Heart left ventricle (tissue), 16 donors: ENCODE data around the gene LEMD1. TPM values are rescaled to one million over a fixed set of nuclear protein-coding genes. Genes with fewer than 3 reads are reported as not detected.
A peak's percentile ranks its signal among the peaks of the same experiment; 100 is the strongest.
"Not testable (repeated sequence)": the region's sequence is repeated elsewhere in the genome, so short reads cannot be mapped to it uniquely, and the experiment has no call there.

Experiments used
- ATAC-seq, 4 donors: fragments of 200-7000 bp; cut with Tn5 transposase; one replicate each; pipeline ENCODE4 v1.9.1; 2020 to 2022; ENCODE audit warnings: moderate library complexity in 4 of 4, mild to moderate bottlenecking in 3 of 4, moderate number of reproducible peaks in 1 of 4
- DNase-seq, 5 donors: peaks; one replicate each; pipeline ENCODE4 v3.0.0-alpha.2; 2020
- H3K27ac ChIP-seq, 12 donors: fragments of 200-600 bp; sonication (generic) in 4 of 12; one replicate each; pipeline versions ENCODE4 v1.5.0 to v1.8.0; 2016 to 2022; ENCODE audit warnings: mild to moderate bottlenecking in 2 of 12
- H3K27me3 ChIP-seq, 9 donors: fragments of 200-600 bp; sonication (generic) in 2 of 9; one replicate each; pipeline versions ENCODE4 v1.5.1 to v1.8.0; 2016 to 2022; ENCODE audit warnings: mild to moderate bottlenecking in 3 of 9
- H3K36me3 ChIP-seq, 9 donors: fragments of 200-600 bp; sonication (generic) in 2 of 9; one replicate each; pipeline versions ENCODE4 v1.5.0 to v1.8.0; 2018 to 2022; ENCODE audit warnings: mild to moderate bottlenecking in 2 of 9
- H3K4me1 ChIP-seq, 12 donors: fragments of 200-600 bp; sonication (generic) in 4 of 12; one replicate each; pipeline versions ENCODE4 v1.5.0 to v1.8.0; 2016 to 2022; ENCODE audit warnings: mild to moderate bottlenecking in 3 of 12
- H3K4me3 ChIP-seq, 12 donors: fragments of 200-600 bp; sonication (generic) in 4 of 12; one replicate each; pipeline versions ENCODE4 v1.5.0 to v1.8.0; 2017 to 2022; ENCODE audit warnings: mild to moderate bottlenecking in 9 of 12, moderate library complexity in 4 of 12
- H3K9me3 ChIP-seq, 12 donors: fragments of 200-600 bp; sonication (generic) in 4 of 12; one replicate each; pipeline versions ENCODE4 v1.5.0 to v1.8.0; 2016 to 2022; ENCODE audit warnings: mild to moderate bottlenecking in 1 of 12
- POLR2A ChIP-seq, 2 donors: fragments of 450-650 bp; IDR thresholded peaks; one replicate each; pipeline ENCODE4 v1.6.1; 2017; ENCODE audit warnings: antibody characterized with exemption in 2 of 2, mild to moderate bottlenecking in 2 of 2, moderate library complexity in 2 of 2
- WGBS, 4 donors: extraction: QIAGEN DNeasy Blood & Tissue Kit in 2 of 4; methylation state at CpG; one replicate each; pipeline versions ENCODE4 v1.1.5 to v1.1.7; 2013 to 2018; 5-methylcytosine and 5-hydroxymethylcytosine counted together
- intact Hi-C, 10 donors: fragments of 100-400 bp; cut with DNase I; formaldehyde crosslinking; loops; one replicate each; pipeline versions ENCODE4 v1.11.1 to v1.14.2; 2022
- polyA plus RNA-seq, 2 donors: library from polyadenylated mRNA; stranded (reverse); fragments of 200-250 nt; gene quantifications; one replicate each; pipeline ENCODE4 v1.2.3, GENCODE V29; 2013
- total RNA-seq, 9 donors: library from RNA; depleted of rRNA in 2 of 9; stranded (reverse); fragments of >200 nt in 2 of 9; fragmentation: NEBNext Ultra II Directional in 3 of 9; extraction: Animal tissue kit (Norgen Biotek cat#: 25700) in 3 of 9; gene quantifications; one replicate each; pipeline versions ENCODE4 v1.1.0 to v1.2.4, GENCODE V29; 2016 to 2023
- TF ChIP-seq, protein P1 (sequence below), 12 donors: fragments of 200-600 bp; sonication (generic) in 4 of 12; IDR thresholded peaks; one replicate each; pipeline versions ENCODE4 v1.5.0 to v1.8.0; 2018 to 2022; ENCODE audit warnings: antibody characterized with exemption in 12 of 12, mild to moderate bottlenecking in 5 of 12
- donor health status: ischemic (EF 13 %, LVEDD 7.1; RV severe dilation, severe dysfunction).
- donor health status: healthy with polysubstance abuse.
- donor health status: DM: no; HTN: yes; CAD: no.
- donor health status: DM: no; HTN: no; CAD: no.
- donor health status: ischemic (EF 25% LVEDD 6.9; RV normal size, moderate dysfunction).
- donor health status: ischemic (EF 25% LVEDD 5.7; RV mildly dilated, moderate dysfunction).
- donor health status: healthy.
- donor health status: DM: yes; HTN: yes; CAD: no.
- donor health status: ischemic (EF 35%, LVEDD 5.7; RV mildly dilated, moderate dysfunction).
- donor health status: nonischemic (EF 11% LVEDD 7.7; RV severe dilation, severe dysfunction).
- donor health status: DM: yes; HTN: yes; CAD: no.
- donor health status: PGD.
- donor health status: ischemic (EF 29% LVEDD 5.4; RV normal size, mild dysfunction).
- donor health status: nonischemic (EF 23%, LVEDD 6.1; RV moderate dilation, normal function).

The LEMD1 gene
- total and polyA plus RNA-seq, 11 donors: 2.5 TPM; not detected in 10

DNA sequence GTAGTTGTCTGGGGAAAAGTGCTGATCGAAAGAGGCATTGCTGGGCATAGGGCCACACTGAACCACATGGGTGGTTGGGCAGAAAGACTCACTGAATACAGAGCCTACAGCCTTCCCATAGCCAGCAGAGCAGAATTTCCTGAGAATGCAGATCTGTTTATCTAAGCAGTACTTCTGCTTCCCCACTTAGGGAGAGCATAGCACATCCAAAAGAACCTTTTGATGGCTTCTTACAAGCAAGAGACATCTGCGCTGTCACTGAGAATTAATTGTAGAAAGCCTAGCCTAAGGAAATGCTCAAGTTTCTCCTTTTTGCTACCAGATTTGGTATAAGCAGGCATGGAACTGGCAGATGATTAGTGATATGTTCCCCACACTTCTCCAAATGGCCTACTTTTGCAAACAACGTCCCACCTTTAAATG, 52.1 kb downstream of the LEMD1 start:
- H3K27ac ChIP-seq: no peak overlapping the region
- intact Hi-C loops: no loop called here
- H3K4me3 ChIP-seq: no peak overlapping the region
- no peaks in the 10 kb centered on the region for H3K36me3 ChIP-seq
- peak in 1 of 4 donors; percentile 24 for ATAC-seq
- H3K4me1 ChIP-seq: peaks cover 0 to 19% (median 0%) of the 10 kb centered on the region in 12 donors
- TF ChIP-seq, protein P1, sequence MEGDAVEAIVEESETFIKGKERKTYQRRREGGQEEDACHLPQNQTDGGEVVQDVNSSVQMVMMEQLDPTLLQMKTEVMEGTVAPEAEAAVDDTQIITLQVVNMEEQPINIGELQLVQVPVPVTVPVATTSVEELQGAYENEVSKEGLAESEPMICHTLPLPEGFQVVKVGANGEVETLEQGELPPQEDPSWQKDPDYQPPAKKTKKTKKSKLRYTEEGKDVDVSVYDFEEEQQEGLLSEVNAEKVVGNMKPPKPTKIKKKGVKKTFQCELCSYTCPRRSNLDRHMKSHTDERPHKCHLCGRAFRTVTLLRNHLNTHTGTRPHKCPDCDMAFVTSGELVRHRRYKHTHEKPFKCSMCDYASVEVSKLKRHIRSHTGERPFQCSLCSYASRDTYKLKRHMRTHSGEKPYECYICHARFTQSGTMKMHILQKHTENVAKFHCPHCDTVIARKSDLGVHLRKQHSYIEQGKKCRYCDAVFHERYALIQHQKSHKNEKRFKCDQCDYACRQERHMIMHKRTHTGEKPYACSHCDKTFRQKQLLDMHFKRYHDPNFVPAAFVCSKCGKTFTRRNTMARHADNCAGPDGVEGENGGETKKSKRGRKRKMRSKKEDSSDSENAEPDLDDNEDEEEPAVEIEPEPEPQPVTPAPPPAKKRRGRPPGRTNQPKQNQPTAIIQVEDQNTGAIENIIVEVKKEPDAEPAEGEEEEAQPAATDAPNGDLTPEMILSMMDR (IDR thresholded peaks at IDR 0.05): no peak
- no peak for TF ChIP-seq POLR2A (IDR thresholded peaks at IDR 0.05)
- no peak for DNase-seq
- WGBS, 4 donors: 67 to 71% (median 69%) methylated on average over 3 of the region's 3 CpGs
- peaks cover 0 to 16% (median 4%) of the 10 kb centered on the region in 9 donors for H3K27me3 ChIP-seq
- no peaks in the 10 kb centered on the region for H3K9me3 ChIP-seq

DNA sequence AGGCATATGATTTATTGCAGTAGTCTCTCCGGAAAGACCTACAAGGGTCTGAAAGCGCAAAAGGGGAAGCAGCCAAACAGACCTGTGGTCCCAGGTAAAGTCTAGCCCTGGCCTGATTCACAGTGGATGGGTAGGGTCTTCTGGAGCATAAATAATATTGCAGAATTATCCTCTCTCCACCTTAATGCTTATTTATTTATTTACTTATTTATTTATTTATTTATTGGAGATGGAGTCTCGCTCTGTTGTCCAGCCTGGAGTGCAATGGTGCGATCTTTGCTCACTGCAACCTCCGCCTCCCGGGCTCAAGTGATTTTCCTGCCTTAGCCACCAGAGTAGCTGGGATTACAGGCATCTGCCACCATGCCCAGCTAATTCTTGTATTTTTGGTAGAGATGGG, 53.4 kb downstream of the LEMD1 start:
- Histone ChIP-seq H3K27me3 (peaks cover 0 to 6% (median under 1%) of the 10 kb centered on the region in 9 donors), H3K9me3 (no peaks in the 10 kb centered on the region), H3K36me3 (no peaks in the 10 kb centered on the region), H3K4me1 (peaks cover 0 to 14% (median 0%) of the 10 kb centered on the region in 12 donors), H3K4me3 (no peak overlapping the region), H3K27ac (no peak overlapping the region)
- DNase-seq (no peak), ATAC-seq (no peak)
- no peak for TF ChIP-seq POLR2A (IDR thresholded peaks at IDR 0.05)
- TF ChIP-seq, protein P1 (IDR thresholded peaks at IDR 0.05): no peak
- intact Hi-C loops: no loop called here
- WGBS, 4 donors: 97% methylated on average over 6 of the region's 6 CpGs

DNA sequence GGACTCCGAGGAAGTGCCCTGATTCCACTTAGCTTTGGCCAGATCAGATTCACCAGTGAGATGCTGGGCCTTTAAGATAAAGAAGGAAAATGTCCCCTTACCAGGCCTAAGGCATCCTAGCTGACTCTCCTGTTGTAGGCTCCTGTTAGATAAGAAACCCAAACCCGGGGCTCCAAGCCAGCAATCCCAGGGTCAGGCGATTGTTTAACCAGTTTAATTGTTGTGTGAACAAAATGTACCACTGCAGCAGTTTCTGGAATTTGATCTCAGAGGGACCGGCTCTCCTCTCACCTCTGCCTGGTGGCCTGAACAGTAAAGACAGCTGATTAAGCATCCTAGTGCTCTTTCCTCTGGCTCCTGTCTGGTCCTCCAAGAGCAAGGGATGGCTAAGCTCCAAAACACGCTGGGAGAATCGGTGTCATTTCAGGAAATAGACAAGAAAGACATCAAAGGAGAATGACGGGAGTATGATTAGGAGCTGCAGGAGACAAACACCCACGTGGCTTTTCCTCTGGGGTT, 55.9 kb downstream of the LEMD1 start:
- 32 to 48% (median 38%) methylated on average over 8 of the region's 8 CpGs for WGBS, 4 donors
- H3K9me3 ChIP-seq: no peaks in the 10 kb centered on the region
- H3K4me1 ChIP-seq: peaks cover 0 to 9% (median 0%) of the 10 kb centered on the region in 12 donors

DNA sequence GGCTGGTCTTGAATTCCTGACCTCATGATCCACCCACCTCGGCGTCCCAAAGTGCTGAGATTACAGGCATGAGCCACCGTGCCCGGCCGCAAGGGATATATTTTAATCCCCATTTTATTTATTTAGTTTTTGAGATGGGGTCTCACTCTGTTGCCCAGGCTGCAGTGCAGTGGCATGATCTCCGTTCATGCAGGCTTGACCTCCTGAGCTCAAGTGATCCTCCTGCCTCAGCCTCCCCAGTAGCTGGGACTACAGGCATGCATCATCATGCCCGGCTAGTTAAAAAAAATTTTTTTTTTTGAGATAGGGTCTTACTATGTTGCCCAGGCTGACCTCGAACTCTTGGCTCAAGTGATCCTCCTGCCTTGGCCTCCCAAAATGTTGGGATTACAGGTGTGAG, 56.8 kb downstream of the LEMD1 start:
- H3K4me1 ChIP-seq, H3K27ac ChIP-seq, H3K27me3 ChIP-seq, intact Hi-C loops, H3K9me3 ChIP-seq, H3K36me3 ChIP-seq, H3K4me3 ChIP-seq, DNase-seq, ATAC-seq: not testable (repeated sequence)
- 82 to 97% (median 86%) methylated on average over 8 of the region's 8 CpGs for WGBS, 4 donors

More for the DNA sequence above, 55.9 kb downstream of the LEMD1 start:
- no peak for DNase-seq
- TF ChIP-seq, protein P1 (IDR thresholded peaks at IDR 0.05): no peak
- no peak for TF ChIP-seq POLR2A (IDR thresholded peaks at IDR 0.05)
- Histone ChIP-seq H3K27me3 (no peaks in the 10 kb centered on the region), H3K27ac (no peak overlapping the region), H3K36me3 (no peaks in the 10 kb centered on the region), H3K4me3 (no peak overlapping the region)
- intact Hi-C loops: no loop called here
- no peak for ATAC-seq

DNA sequence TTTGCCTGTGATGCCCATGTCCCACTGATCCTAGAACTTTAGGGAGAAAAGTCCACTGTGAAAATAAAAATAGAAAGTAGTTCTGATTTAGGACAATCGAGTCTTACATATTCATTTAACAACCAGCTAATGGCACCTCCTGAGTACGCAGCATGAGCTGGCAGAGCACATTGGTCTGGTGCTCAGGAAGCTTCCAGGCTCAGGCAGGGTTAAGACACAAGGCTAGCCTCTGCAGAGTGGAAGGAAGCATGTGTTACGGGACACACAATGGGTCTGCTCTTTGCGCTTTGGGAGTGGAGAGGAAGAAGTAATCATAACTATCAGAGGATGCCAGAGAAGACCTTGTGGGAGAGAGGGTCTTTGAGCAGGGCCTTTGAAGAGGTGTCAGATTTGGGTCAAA, 61.0 kb downstream of the LEMD1 start:
- intact Hi-C loops: no loop called here
- Histone ChIP-seq H3K4me3 (no peak overlapping the region), H3K9me3 (no peaks in the 10 kb centered on the region), H3K36me3 (no peaks in the 10 kb centered on the region), H3K4me1 (peaks cover 0 to 6% (median 0%) of the 10 kb centered on the region in 12 donors), H3K27me3 (peaks cover 0 to 16% (median 8%) of the 10 kb centered on the region in 9 donors), H3K27ac (no peak overlapping the region)
- TF ChIP-seq, protein P1 (IDR thresholded peaks at IDR 0.05): no peak
- no peak for TF ChIP-seq POLR2A (IDR thresholded peaks at IDR 0.05)
- 57 to 66% (median 63%) methylated on average over 4 of the region's 4 CpGs for WGBS, 4 donors
- no peak for ATAC-seq
- no peak for DNase-seq
